ENCODE data around the gene LSP1.
"Not testable (repeated sequence)": the region's sequence is repeated elsewhere in the genome, so short reads cannot be mapped to it uniquely, and the experiment has no call there.

Gene LSP1

GRCh38 chr11:1864831-1865665 is 12.2 kb downstream of the LSP1 start:
- no peak for DNase-seq (ENCODE audit: low spot score)

- DNase-seq (ENCODE audit: low spot score): no peak
These were observed 13.3 kb downstream of the LSP1 start for GRCh38 chr11:1866226-1866625.

- DNase-seq (ENCODE audit: low spot score): no peak
These were observed 13.9 kb downstream of the LSP1 start for GRCh38 chr11:1866776-1867175.

- DNase-seq (ENCODE audit: low spot score): no peak
These were observed 14.5 kb downstream of the LSP1 start for GRCh38 chr11:1867381-1867780.

- DNase-seq (ENCODE audit: low spot score): no peak
These were observed 15.3 kb downstream of the LSP1 start for GRCh38 chr11:1868056-1868635.

GRCh38 chr11:1868636-1869291 is 15.9 kb downstream of the LSP1 start:
- DNase-seq (ENCODE audit: low spot score): no peak

GRCh38 chr11:1869427-1870325 is 16.8 kb downstream of the LSP1 start:
- no peak for DNase-seq (ENCODE audit: low spot score)

GRCh38 chr11:1870326-1870696 is 17.4 kb downstream of the LSP1 start:
- no peak for DNase-seq (ENCODE audit: low spot score)

GRCh38 chr11:1870721-1871466 is 18.0 kb downstream of the LSP1 start:
- no peak for DNase-seq (ENCODE audit: low spot score)

- DNase-seq (ENCODE audit: low spot score): no peak
These were observed 18.6 kb downstream of the LSP1 start for GRCh38 chr11:1871531-1871930.

GRCh38 chr11:1872267-1872985 is 19.5 kb downstream of the LSP1 start:
- no peak for DNase-seq (ENCODE audit: low spot score)

- DNase-seq (ENCODE audit: low spot score): no peak
These were observed 20.3 kb downstream of the LSP1 start for GRCh38 chr11:1873048-1873812.

GRCh38 chr11:1873813-1874150 is 20.9 kb downstream of the LSP1 start:
- DNase-seq (ENCODE audit: low spot score): not testable (repeated sequence)

GRCh38 chr11:1874441-1875092 is 21.7 kb downstream of the LSP1 start:
- DNase-seq (ENCODE audit: low spot score): not testable (repeated sequence)

GRCh38 chr11:1875093-1875850 is 22.4 kb downstream of the LSP1 start:
- no peak for DNase-seq (ENCODE audit: low spot score)

- not testable (repeated sequence) for DNase-seq (ENCODE audit: low spot score)
These were observed 23.0 kb downstream of the LSP1 start for GRCh38 chr11:1875851-1876301.

- DNase-seq (ENCODE audit: low spot score): peak; percentile 32
These were observed 23.6 kb downstream of the LSP1 start for GRCh38 chr11:1876361-1877063.
